HEK293T (cell line): Measurements from ENCODE around the gene CHST15.

Experiments used
- FOXK2 ChIP-seq: fragments of 450-650 bp; IDR thresholded peaks from 2 replicates; pipeline ENCODE4 v1.6.1; 2016; ENCODE audit warnings: mild to moderate bottlenecking
- FOXM1 ChIP-seq: fragments of 450-650 bp; IDR thresholded peaks from 2 replicates; pipeline ENCODE4 v1.6.1; 2017; ENCODE audit warnings: mild to moderate bottlenecking, borderline replicate concordance
- L3MBTL2 ChIP-seq: fragments of 450-650 bp; conservative IDR thresholded peaks from 2 replicates; pipeline ENCODE4 v1.6.1; 2016; ENCODE audit warnings: mild to moderate bottlenecking
- LEF1 ChIP-seq: fragments of 450-650 bp; IDR thresholded peaks from 2 replicates; pipeline ENCODE4 v1.6.1; 2017; ENCODE audit warnings: mild to moderate bottlenecking, borderline replicate concordance
- NFRKB ChIP-seq: fragments of 450-650 bp; IDR thresholded peaks from 2 replicates; pipeline ENCODE4 v1.6.1; 2016; ENCODE audit warnings: mild to moderate bottlenecking, moderate library complexity
- SP1 ChIP-seq: fragments of 450-650 bp; IDR thresholded peaks from 2 replicates; pipeline ENCODE4 v1.6.1; 2017
- TARDBP ChIP-seq: fragments of 450-650 bp; IDR thresholded peaks from 2 replicates; pipeline ENCODE4 v1.6.1; 2016

DNA sequence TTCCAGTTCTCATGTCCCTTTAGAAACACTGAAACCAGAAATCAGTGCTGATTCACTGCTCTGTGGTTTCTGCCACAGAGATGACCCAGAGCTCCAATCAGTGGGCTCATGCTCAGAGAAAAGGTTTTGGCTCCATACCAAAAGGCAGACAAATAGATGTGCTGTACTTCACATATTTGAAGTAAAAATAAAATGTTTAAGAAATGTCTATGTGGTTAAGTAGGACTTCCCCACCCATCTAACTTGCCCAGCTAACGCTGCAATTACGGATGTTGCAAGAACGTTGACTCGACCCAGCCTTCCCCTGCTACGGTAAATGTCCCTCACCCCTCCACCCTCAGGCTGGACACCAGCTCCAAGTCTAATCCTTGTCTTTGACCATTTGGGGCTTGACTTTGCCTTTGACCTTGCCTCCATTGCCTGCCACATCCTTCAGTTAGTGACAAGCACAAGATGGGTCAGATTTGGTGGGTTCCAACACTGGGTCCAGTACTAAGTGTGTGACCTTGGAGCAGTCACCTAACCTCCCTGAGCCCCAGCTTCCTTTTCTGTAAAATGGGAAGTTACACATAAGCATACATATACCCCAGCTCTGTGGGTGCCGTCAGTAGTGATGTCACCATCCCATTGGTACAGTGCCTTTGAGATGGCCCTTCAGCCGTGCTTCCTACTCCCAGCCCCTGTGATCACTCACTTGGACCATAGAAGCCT lies 95.8 kb downstream of the CHST15 start:
- TF ChIP-seq LEF1 (no peak), TARDBP (no peak), NFRKB (no peak), FOXK2 (no peak), FOXM1 (no peak), L3MBTL2 (no peak), SP1 (no peak)
